ENCODE data around the gene RASGRP3.

- TF ChIP-seq CTCF (IDR thresholded peaks at IDR 0.05) (no peak), POLR2A (IDR thresholded peaks at IDR 0.05) (no peak)
These were observed 49.7 kb downstream of the RASGRP3 start for GRCh38 chr2:33526132-33526531.

Data from adrenal gland (tissue), 5 donors.